ENCODE results near the gene TBCD.

The TBCD gene

DNA sequence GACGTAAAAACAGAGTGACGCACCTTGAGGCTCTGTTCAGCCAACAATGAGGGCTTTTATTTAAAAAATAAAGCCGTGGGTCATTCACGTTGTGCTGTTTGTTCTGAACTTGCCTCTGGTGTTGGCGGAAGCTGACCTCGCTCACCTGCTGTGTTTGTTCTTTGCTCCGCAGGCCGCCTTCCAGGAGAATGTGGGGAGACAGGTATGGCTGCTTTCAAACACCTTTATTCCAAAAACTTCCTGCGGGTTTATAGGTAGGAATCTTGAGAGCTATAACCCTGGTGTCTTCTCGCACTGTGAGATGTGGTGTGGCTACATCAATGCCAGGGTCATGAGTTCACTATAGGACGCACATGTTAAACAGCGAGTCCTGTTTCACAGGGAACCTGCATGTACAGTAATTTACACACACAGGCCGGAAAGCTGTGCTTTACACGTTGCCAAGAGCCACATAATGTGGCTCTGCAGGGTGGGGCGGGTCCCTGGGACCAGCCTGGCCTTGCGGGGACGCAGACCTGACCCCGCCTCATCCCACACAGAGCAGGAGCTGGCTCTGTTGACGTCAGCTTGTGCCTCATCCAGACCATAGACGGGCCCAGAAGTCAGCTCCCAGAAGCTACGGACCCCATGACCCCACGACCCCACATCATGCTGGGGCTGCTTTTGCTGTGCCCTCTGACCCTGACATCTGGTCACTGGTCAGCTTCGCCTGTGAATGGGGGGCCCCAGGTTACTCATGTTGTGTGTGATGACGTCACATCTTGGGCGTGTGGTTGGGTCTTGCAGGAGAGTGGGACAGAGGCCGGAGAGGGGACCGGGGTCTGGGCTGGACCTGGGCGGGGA is 137.9 kb downstream of the TBCD start:
- DNase-seq, result no peak

DNA sequence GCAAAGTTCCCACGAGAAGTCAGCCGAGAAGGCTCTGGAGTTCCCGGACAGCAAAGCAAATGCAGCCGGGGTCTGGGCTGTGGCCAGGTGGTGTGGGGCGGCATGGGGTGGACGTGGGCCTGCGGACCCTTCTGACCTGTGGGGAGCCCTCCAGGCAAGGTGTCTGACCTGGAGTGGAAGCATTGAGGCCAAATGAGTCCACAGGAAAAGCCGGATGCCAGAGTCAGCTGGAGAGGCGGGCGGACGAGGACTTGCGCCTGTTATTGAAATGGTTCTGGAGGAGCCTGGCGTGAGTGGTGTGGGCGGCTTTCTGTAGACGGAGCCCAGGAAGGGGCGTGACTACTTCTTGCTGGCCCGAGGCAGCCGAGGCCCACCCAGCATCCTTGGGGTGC is 138.5 kb downstream of the TBCD start:
- DNase-seq, result no peak

DNA sequence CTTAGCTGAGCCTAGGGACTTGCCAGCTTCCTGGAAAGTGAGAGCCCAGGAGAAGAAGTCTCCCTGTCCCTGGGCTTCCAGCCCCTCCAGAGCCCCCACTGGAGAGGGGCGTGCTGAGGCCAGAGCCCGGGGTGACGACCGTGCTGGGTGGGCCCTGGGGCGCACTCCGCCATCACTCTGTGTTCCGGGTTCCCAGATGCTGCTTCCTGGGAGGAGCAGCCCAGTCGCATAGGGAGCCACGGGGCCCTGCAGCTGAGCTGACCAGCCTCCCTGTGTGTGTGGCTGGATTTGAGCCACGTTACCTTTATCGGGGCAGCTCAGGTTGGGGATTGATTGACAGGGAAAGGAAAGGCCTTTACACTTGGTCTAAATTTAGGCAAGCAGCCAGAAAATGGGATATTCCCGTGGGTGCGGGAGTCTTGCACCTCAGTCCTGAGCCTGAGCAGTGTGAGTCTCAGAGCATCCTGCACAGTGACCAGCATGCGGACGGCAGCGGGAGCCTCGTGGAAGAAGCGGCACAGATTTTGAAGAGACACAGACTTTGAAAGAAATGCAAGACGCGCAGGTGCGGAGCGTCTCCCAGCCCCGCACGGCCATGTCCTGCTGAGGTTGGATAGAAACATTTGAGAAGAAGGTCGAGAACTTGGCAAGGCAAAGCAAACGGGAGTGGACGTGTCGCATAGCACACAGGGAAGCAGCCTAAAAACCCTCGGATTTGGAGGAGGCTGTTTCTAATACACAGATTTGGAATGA is 139.2 kb downstream of the TBCD start:
- DNase-seq, result no peak

DNA sequence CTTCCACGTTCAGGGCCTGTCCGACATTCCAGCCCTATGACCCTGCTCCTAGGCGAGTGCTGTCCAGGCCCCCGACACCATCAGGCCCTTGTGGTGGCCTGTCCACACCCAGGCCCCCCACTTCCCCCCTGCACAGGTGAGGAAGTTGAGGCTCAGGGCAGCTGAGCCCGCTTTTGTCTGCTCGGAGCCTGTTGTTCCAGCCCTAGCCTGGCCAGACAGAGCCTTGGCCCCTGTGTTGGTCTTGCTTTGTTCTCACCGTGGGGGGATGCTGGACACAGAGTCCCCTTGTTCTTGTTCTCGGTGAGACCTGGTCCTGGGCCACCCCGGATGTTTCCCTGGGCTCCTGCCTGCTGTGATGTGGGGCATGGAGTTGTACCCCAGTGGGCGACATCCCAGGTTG is 140.0 kb downstream of the TBCD start:
- no peak for DNase-seq

DNA sequence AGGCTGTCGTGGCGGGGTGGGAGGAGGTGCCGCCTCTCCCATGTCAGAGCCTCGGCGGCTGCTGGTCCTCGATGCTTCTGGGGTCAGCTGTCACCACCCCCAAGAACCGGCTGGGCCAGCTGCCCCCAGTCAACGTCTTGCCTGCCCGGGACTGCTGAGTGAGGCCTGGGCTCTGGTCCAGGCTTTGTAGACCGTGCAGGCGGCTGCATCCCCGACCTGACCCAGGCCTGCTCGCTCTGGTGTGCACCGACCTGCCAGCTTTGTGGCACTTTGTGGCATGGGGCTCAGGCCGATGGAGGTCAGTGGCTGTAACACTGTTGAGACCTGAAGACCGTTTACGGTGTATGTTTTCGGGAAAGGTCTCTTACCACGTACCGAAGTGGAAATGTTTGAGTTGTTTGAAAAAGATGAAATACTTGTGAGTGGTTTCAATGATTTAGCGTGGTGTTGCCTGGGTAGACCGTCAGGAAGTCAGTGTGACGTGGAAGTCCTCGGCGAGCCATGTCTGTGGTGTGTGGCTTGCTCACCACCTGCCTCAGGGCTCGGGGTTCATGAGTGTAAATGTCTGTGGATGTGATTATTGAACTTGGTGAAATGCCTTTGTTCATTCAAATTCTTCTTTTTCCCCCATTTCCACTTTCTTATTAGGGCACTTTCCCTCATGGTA is 141.2 kb downstream of the TBCD start:
- no peak for DNase-seq

DNA sequence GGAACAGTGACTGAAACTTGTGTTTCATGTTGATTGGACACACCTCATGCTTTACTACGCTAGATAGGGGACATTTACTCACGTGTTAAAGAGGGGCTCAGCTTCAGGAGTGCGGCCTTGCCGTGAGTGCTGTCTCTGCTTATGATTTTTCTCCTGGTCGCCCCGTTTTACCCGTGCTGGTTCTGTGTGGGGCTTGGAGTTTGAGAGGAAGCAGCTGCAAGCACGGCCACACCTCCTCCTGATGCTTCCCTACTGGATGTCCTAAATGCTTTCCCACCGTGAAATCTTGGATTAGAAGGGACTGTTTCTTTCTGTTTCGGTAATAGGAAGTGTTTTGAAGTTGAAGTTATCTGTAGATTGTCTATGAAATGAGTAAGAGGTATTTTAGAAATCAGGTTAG is 141.9 kb downstream of the TBCD start:
- no peak for DNase-seq

DNA sequence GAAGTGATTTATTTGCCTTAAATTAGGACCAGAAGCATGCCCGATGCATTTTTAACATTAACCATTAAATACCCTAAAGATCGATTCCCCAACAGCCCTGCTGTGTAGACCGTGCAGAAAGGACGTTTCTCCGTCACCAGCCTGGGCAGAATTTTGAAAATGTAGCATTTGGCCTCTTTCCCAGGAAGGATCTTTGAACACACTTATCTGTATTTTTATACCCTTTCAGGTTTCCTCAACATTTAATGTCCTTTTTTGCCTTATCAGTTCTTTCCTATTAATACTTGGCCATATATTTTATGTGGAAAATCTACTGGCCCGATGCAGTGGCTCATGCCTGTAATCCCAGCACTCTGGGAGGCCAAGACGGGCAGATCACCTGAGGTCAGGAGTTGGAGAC is 142.5 kb downstream of the TBCD start:
- DNase-seq, result no peak

DNA sequence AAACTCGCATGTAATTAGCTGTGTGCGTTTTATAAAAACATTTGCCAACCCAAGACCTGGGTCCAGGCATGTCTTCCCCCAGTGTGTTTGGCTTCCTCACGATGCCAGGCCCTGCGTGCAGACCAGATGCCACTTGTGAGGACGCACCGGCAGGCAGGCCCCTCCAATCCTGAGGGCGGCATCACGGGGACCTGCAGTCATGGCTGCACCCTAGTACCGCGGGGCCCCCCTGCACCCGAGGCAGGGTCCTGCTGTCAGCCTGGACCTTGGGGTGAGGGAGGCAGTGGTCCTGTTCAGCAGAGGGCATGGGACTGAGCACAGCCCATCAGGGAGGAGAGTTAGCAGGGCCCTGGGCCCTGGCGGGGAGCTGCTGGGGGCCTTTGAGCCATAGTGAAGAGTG is 143.2 kb downstream of the TBCD start:
- DNase-seq, result no peak

DNA sequence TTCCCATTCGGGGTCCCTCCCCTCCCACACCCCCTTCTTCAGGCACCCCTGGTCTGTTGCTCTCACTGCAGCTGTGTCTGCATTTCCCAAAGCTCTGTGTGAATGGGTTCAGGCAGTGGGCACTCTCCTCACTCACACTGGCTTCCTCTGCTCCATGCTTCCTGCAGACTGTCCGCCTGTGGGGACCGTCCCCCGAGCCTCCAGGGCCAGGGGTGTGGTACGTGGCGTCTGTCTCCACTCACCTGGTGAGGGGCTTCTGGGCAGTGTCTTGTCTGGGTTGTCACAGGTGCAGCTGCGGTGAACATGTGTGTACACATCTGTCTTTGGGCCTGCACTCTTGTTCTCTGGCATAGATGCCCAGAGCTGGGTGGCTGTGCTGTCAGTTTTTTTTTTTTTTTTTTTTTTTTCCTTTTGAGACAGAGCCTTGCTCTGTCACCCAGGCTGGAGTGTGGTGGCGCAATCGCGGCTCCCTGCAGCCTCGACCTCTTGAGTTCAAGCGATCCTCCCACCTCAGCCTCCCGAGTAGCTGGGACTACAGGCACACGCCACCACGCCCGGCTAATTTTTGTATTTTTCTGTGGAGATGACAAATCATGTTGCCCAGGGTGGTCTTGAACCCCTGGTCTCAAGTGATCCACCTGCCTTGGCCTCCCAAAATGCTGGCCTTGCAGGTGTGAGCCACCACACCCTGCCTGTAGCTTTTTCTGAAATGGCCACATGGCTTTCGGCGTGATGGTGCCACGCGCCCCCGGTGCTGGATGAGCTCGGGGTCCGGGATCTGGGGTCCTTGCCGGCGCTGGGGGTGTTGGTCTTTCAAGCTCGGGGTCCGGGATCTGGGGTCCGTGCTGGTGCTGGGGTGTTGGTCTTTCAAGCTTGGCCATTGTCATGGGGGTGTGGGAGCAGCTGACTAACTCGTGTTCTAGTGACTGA is 144.5 kb downstream of the TBCD start:
- no peak for DNase-seq

DNA sequence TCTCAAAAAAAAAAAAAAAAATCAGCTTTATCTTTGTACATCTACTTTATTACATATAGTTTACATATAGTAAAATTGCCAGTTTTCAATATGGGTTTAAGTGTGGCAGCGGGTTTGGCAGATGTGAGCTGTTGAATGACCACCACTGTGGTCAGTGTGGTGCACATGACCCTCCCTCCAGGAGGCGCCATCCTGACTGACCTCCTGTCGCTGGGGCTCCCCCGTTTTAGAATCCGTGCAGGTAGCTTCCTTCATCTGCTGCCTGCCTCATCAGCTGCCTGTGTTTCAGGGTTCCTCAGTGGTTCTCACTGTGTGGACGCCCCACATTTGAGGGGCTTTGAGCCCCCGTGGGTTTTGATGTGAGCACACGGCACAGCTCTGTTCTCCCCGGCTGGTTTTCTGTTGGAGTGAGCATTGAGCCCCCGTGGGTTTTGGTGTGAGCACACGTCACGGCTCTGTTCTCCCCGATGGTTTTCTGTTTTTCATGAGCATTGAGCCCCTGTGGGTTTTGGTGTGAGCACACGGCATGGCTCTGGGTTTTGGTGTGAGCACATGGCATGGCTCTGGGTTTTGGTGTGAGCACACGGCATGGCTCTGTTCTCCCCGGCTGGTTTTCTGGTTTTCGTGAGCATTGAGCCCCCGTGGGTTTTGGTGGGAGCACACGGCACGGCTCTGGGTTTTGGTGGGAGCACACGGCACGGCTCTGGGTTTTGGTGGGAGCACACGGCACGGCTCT is 145.8 kb downstream of the TBCD start:
- DNase-seq, result no peak

DNA sequence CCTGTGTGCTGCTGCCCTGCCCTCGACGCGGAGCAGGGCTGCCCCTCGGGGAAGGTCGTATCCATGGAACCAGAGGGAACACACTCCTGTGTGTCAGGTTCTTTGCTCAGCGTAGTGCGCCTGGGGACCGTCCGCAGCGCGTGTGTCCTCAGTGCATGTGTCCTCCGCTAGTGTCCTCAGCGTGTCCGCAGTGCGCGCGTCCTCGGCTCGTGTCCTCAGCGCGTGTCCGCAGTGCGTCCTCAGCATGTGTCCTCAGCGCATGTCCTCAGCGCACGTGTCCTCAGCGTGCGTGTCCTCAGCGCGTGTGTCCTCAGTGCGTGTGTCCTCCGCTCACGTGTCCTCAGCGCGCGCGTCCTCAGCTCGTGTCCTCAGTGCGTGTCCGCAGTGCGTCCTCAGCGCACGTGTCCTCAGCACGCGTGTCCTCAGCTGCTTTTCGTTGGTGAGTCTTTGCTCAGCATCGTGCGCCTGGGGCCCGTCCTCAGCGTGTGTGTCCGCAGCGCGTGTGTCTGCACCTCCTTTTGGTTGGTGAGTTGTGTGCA is 147.2 kb downstream of the TBCD start:
- DNase-seq, result no peak

DNA sequence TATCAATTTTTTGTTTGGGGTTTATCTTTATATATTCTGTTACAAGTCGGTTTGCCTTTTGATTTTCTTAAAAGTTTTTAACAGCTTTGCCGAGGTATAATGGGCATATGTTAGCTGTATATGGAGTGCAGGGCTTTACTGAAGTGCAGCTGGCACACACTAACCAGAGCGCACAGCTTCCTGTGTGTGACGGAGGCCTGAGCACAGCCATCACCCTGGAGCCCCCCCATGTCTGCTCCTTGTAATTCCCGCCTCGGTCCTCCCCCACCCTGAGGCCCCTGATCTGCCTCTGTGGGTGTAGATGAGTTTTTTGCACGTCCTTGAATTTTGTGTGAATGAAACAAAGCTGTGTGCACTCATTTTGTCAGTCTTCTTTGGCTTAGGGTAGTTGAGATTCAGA is 148.1 kb downstream of the TBCD start:
- DNase-seq, result no peak

DNA sequence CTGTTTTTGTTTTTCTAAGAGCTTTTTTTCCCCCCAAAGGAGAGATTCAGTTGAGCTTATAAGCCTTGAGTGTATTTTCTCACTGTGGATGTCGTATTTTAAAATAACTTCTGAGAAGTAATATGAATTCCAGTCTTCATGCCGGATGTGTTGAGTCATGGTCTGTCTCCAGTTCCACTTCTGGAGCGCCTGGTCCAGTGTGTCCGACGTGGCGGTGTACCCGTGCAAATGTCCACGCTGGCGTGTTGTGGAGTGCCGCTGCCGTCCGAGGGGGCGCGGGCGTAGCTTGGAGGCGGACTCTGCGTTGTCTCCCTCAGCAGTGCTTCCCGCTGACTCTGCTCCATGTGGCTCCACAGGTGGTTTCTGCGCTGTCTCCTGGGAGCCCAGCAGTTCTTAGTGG is 148.9 kb downstream of the TBCD start:
- DNase-seq, result no peak

DNA sequence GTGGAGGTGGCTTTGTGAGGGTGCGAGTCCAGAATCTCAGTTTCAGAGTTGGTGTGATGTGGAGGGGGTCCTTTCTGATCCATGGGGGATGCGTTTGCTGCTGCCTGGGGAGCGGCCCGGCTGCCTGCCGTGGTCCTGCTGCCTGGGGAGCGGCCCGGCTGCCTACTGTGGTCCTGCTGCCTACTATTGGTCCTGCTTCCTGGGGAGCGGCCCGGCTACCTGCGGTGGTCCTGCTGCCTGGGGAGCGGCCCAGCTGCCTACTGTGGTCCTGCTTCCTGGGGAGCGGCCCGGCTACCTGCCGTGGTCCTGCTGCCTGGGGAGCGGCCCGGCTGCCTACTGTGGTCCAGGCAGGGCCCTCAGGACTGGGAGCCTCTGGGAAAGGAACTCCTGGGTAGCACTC is 149.5 kb downstream of the TBCD start:
- no peak for DNase-seq

DNA sequence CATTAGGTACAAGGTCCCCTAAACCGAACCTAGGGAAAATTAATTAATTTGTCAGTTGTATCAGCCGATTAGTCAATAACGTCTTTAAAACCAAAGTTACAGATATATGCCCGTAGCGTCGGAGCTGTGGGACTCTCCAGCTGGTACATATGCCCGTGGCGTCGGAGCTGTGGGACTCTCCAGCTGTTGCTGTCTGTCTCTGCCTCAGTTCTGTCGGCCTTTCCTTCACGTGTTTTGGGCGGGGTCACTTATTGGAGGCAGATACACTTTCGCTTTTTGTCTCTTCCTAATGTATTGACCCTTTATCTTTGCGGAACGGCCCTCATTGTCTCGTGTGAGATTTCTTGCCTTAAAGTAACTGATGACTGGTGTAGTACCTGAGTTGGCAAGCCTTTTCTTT is 150.0 kb downstream of the TBCD start:
- DNase-seq, result no peak

DNA sequence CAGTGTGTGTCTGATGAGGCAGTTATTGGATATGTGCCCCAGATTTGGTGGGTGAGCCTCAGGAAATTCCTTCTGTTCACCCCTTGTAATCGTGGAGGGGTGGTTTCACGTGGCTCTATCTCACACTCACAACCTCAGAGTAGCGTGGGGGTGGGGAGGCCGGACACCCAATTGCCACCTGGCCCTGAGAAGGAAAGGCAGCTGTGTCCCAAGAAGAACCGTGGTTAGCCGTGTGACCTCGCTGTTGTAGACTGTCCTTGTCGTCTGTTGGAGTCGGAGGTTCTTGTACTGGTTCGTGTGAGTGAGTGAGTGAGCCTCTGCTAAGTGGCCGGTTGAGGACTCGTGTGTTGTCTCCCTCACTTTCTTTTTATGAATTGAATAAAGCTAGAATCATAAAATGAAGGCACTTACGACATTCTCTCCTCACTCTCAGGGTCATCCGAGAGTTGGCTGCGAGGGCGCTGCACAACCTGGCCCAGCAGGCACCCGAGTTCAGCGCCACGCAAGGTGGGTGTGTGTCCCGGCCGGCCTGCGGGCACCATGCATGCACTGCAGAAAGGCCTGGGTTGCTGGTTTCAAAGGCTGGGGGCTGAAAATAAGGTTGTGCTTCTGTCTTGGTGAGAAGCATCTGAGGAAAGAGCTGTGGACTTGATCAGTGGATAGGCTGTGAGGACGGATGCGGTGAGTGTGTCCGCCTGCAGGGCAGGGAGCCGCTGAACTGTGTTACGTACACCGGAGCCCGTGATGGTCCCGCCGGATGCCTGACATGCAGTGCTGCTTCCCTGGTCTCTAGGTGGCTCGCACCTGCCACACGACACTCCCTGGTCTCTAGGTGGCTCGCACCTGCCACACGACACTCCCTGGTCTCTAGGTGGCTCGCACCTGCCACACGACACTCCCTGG is 151.4 kb downstream of the TBCD start:
- DNase-seq, result no peak

DNA sequence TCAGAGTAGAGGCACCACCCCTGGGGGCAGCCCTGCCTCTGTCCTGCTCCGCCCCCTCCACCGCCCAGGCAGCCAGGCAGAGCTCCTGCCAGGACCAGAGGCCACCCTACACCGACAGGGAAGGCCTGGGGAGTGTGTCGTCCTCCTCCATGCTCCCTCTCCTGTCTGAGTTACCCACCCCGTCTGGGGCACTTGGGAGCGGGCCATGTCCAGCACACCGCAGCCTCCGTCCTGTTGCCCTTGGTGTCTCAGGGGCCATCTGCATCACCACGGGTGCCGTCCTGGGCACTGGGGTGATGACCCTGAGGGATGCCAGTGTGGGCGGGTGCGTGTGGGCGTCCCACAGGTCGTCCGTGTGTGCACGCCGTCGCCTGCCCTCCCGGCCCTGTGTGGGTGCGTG is 153.3 kb downstream of the TBCD start:
- DNase-seq, result no peak

DNA sequence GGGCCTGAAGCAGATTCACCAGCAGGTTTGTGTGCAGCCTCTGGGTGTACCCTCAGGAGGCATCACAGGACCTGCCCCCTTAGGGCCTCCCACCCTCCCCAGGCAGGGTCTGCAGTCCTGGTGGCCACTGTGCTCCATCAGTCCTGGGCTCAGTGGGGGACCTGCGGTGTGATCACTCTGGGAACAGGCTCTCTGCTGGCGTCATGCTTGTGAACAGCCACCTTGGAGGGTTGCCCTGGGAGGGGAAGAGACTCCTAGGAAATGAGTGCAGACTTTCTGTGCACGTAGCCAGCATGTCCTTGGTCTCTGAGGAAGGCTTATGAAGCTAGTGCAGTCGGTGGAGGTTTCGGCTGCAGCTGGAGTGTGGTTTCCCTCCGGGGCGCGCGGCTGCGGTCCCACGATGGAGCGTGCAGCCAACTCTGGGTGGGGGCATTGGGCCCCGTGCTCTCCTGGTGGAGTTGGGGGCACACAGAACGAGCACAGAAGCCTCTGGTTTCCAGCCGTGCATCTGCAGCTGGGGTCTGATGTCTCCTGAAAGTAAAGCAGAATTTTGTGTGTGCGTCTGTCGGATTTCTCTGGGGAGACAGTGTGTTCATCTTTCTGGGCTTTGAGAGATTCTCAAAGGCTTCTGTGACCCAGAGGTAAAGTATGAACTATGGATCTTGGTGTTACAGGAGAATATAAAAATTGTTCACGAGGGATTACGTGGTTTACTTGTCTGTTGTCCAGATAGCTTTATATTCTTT is 156.1 kb downstream of the TBCD start:
- DNase-seq, result no peak

DNA sequence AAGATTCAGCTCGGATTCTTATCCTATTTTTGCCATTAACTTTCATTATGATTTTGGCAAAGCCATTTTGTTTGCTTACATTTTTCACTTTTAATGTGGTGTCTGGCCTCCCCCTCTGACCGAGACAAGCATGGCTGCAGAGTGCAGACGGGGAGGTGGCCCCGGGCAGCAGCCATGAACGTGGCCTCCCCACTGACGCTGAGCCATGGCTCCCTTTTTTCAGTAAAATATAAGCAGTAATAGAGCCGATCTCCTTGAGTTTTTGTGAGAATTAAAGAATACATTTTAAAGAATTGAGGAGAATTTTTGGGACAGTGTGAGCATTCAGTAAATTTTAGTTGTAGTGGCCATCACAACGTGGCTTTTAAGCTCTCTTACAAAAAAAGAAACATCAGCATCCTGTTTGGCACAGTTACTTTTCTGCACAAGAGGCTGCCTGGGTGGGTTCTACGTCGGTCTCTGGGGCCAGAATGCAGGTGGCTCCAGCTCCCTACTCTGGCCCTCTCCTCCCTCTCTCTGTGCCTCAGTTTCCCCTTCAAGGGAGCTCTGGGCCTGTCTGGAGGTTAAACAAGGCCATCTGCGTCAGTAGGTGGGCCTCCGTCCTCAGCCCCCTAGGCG is 156.8 kb downstream of the TBCD start:
- no peak for DNase-seq

Measured in midbrain (tissue), 1 donor.